ENCODE results near the gene ATG5. TPM values are rescaled to one million over a fixed set of nuclear protein-coding genes. Genes with fewer than 3 reads are reported as not detected.

ATG5 gene
- total and polyA plus RNA-seq, 9 of the 15 experiments (the other 6 are each of a cell fraction or from before 2014, with no cell fraction given), result 29.0 to 80.0 (median 53.2) TPM

DNA sequence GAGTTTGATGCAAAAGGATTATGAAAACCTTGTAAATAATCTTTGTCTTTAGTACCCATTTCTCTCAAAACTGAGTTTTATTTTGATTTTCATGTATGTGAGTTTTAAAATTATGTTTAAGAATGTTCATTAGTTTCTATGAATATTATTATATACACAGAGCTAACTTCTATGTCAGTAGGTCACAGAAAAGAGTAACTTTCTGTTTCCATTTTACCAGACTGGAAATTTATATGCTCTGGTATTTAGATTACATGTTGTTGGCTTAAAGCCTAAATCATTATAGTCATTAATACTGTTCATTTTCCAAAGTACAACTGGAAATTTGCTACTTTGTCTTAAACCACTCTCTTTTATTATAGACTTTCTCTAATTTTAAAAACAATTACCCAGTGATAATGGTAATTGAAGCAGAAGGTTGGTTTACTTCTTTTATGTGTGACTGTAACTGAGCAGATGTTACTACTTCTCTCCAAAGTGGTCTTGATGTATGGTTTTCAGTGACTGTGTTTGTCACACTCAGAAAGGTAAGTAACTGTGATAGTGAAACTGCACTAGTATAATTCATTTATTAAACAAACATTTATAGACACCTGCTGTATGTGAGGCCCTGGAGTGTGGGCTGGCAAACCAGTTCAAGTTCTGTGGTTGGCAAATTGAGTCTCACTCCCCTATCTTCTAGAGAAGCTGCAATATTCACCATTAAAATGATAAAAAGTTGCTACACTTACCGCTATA is 48.1 kb upstream of the ATG5 start (continued):
- TF ChIP-seq, protein P1, sequence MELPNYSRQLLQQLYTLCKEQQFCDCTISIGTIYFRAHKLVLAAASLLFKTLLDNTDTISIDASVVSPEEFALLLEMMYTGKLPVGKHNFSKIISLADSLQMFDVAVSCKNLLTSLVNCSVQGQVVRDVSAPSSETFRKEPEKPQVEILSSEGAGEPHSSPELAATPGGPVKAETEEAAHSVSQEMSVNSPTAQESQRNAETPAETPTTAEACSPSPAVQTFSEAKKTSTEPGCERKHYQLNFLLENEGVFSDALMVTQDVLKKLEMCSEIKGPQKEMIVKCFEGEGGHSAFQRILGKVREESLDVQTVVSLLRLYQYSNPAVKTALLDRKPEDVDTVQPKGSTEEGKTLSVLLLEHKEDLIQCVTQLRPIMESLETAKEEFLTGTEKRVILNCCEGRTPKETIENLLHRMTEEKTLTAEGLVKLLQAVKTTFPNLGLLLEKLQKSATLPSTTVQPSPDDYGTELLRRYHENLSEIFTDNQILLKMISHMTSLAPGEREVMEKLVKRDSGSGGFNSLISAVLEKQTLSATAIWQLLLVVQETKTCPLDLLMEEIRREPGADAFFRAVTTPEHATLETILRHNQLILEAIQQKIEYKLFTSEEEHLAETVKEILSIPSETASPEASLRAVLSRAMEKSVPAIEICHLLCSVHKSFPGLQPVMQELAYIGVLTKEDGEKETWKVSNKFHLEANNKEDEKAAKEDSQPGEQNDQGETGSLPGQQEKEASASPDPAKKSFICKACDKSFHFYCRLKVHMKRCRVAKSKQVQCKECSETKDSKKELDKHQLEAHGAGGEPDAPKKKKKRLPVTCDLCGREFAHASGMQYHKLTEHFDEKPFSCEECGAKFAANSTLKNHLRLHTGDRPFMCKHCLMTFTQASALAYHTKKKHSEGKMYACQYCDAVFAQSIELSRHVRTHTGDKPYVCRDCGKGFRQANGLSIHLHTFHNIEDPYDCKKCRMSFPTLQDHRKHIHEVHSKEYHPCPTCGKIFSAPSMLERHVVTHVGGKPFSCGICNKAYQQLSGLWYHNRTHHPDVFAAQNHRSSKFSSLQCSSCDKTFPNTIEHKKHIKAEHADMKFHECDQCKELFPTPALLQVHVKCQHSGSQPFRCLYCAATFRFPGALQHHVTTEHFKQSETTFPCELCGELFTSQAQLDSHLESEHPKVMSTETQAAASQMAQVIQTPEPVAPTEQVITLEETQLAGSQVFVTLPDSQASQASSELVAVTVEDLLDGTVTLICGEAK (IDR thresholded peaks at IDR 0.05), result no peak
- TF ChIP-seq, protein P1 (CRISPR knock-in tag; IDR thresholded peaks at IDR 0.05), result no peak
- TF ChIP-seq HDAC1 (IDR thresholded peaks at IDR 0.05), result no peak
- TF ChIP-seq CEBPG (CRISPR knock-in tag; IDR thresholded peaks at IDR 0.05), result no peak
- no peak for TF ChIP-seq CEBPG (tag; conservative IDR thresholded peaks at IDR 0.05 in 1 of 2, IDR thresholded peaks at IDR 0.05 in 1 of 2)
- TF ChIP-seq, protein P2, sequence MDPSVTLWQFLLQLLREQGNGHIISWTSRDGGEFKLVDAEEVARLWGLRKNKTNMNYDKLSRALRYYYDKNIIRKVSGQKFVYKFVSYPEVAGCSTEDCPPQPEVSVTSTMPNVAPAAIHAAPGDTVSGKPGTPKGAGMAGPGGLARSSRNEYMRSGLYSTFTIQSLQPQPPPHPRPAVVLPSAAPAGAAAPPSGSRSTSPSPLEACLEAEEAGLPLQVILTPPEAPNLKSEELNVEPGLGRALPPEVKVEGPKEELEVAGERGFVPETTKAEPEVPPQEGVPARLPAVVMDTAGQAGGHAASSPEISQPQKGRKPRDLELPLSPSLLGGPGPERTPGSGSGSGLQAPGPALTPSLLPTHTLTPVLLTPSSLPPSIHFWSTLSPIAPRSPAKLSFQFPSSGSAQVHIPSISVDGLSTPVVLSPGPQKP (CRISPR knock-in tag; IDR thresholded peaks at IDR 0.05), result no peak
- TF ChIP-seq, protein P3, sequence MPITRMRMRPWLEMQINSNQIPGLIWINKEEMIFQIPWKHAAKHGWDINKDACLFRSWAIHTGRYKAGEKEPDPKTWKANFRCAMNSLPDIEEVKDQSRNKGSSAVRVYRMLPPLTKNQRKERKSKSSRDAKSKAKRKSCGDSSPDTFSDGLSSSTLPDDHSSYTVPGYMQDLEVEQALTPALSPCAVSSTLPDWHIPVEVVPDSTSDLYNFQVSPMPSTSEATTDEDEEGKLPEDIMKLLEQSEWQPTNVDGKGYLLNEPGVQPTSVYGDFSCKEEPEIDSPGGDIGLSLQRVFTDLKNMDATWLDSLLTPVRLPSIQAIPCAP (CRISPR knock-in tag; IDR thresholded peaks at IDR 0.05; ENCODE audit: borderline replicate concordance), result no peak
- TF ChIP-seq ZC3H11A (IDR thresholded peaks at IDR 0.05; ENCODE audit: low read depth, low read length), result no peak
- no peak for TF ChIP-seq TEAD1 (CRISPR knock-in tag; IDR thresholded peaks at IDR 0.05)
- no peak for TF ChIP-seq POLR2AphosphoS5 (IDR thresholded peaks at IDR 0.05; ENCODE audit: control insufficient read depth, insufficient read depth, low read depth, low read length)

Measured in K562 (cell line).